Skeletal muscle satellite cell (primary cell): ENCODE results near the gene ARMC7.
A peak's percentile ranks its signal among the peaks of the same experiment; 100 is the strongest.
"Not testable (repeated sequence)": the region's sequence is repeated elsewhere in the genome, so short reads cannot be mapped to it uniquely, and the experiment has no call there.

Experiments used
- H3K27me3 ChIP-seq: 2 replicates; pipeline ENCODE4 v1.7.0; 2013; ENCODE audit warnings: low read length; ENCODE audit not compliant: control insufficient read depth, insufficient read depth
- H3K36me3 ChIP-seq: 2 replicates; pipeline ENCODE4 v1.7.0; 2013; ENCODE audit warnings: mild to moderate bottlenecking, control low read depth, low read length; ENCODE audit not compliant: insufficient read depth
- H3K4me1 ChIP-seq: 2 replicates; pipeline ENCODE4 v1.7.0; 2013; ENCODE audit warnings: low read length; ENCODE audit not compliant: control insufficient read depth, insufficient read depth
- H3K4me2 ChIP-seq: 2 replicates; pipeline ENCODE4 v1.7.0; 2013; ENCODE audit warnings: mild to moderate bottlenecking, low read length
- H3K4me3 ChIP-seq: 2 replicates; pipeline ENCODE4 v1.7.0; 2013; ENCODE audit warnings: low read length
- H3K9ac ChIP-seq: 2 replicates; pipeline ENCODE4 v1.7.0; 2013; ENCODE audit warnings: mild to moderate bottlenecking, low read depth, low read length, moderate library complexity
- H3K9me3 ChIP-seq: replicated peaks from 2 replicates; pipeline ENCODE4 v1.7.0; 2013; ENCODE audit warnings: mild to moderate bottlenecking, control low read depth, low read length

The ARMC7 gene

GRCh38 chr17:75126954-75127353 lies 17.2 kb downstream of the ARMC7 start:
- H3K36me3 ChIP-seq, result peaks cover 16% of the 10 kb centered on the region
- H3K27me3 ChIP-seq, result no peaks in the 10 kb centered on the region
- H3K4me3 ChIP-seq, result no peak overlapping the region
- peaks cover 18% of the 10 kb centered on the region for H3K4me1 ChIP-seq
- H3K9me3 ChIP-seq, result no peaks in the 10 kb centered on the region
- no peak overlapping the region for H3K9ac ChIP-seq
- H3K4me2 ChIP-seq, result no peak overlapping the region

- not testable (repeated sequence) for H3K4me2 ChIP-seq, H3K9me3 ChIP-seq, H3K4me3 ChIP-seq, H3K27me3 ChIP-seq, H3K9ac ChIP-seq
- H3K36me3 ChIP-seq, result peaks cover 16% of the 10 kb centered on the region
- peaks cover 18% of the 10 kb centered on the region for H3K4me1 ChIP-seq
Measured at GRCh38 chr17:75127936-75128335, 18.2 kb downstream of the ARMC7 start.

GRCh38 chr17:75128694-75129505 lies 19.1 kb downstream of the ARMC7 start:
- H3K9ac ChIP-seq, result no peak overlapping the region
- H3K4me3 ChIP-seq, result no peak overlapping the region
- H3K36me3 ChIP-seq, result peaks cover 16% of the 10 kb centered on the region
- no peak overlapping the region for H3K4me2 ChIP-seq
- H3K27me3 ChIP-seq, result no peaks in the 10 kb centered on the region
- H3K9me3 ChIP-seq, result no peaks in the 10 kb centered on the region
- H3K4me1 ChIP-seq, result peaks cover 16% of the 10 kb centered on the region

- Histone ChIP-seq H3K4me1 (peaks cover 9% of the 10 kb centered on the region), H3K9ac (no peak overlapping the region), H3K4me2 (no peak overlapping the region), H3K36me3 (peaks cover 16% of the 10 kb centered on the region), H3K9me3 (no peaks in the 10 kb centered on the region), H3K4me3 (no peak overlapping the region), H3K27me3 (no peaks in the 10 kb centered on the region)
Measured at GRCh38 chr17:75129576-75129975, 19.8 kb downstream of the ARMC7 start.

- Histone ChIP-seq H3K9ac (peak overlapping the region; percentile 95), H3K27me3 (no peaks in the 10 kb centered on the region), H3K4me3 (peak overlapping the region; percentile 94), H3K4me2 (peak overlapping the region; percentile 99), H3K4me1 (peaks cover 5% of the 10 kb centered on the region), H3K9me3 (no peaks in the 10 kb centered on the region), H3K36me3 (peaks cover 19% of the 10 kb centered on the region)
Measured at GRCh38 chr17:75130059-75130631, 20.4 kb downstream of the ARMC7 start.

- peak overlapping the region; percentile 99 for H3K4me2 ChIP-seq
- H3K36me3 ChIP-seq, result peaks cover 25% of the 10 kb centered on the region
- peak overlapping the region; percentile 94 for H3K4me3 ChIP-seq
- H3K9ac ChIP-seq, result peak overlapping the region; percentile 95
- peaks cover 5% of the 10 kb centered on the region for H3K4me1 ChIP-seq
- H3K27me3 ChIP-seq, result no peaks in the 10 kb centered on the region
- no peaks in the 10 kb centered on the region for H3K9me3 ChIP-seq
Measured at GRCh38 chr17:75130632-75131277, 21.0 kb downstream of the ARMC7 start.

GRCh38 chr17:75131278-75132017 lies 21.7 kb downstream of the ARMC7 start, which contains the start of gene NT5C:
Gene NT5C, minus strand, starts transcription at chr17:75131742. Its CDS starts 35 bp downstream, at chr17:75131707.
- Histone ChIP-seq H3K9me3 (no peaks in the 10 kb centered on the region), H3K36me3 (peaks cover 29% of the 10 kb centered on the region), H3K9ac (peak within 1 kb of the TSS; percentile 95), H3K4me3 (peak within 1 kb of the TSS; percentile 94), H3K27me3 (no peaks in the 10 kb centered on the region), H3K4me1 (peaks cover 5% of the 10 kb centered on the region), H3K4me2 (peak within 1 kb of the TSS; percentile 99)

GRCh38 chr17:75132018-75133000 lies 22.5 kb downstream of the ARMC7 start:
- not testable (repeated sequence) for H3K27me3 ChIP-seq, H3K9me3 ChIP-seq, H3K4me1 ChIP-seq
- Histone ChIP-seq H3K4me3 (peak overlapping the region; percentile 94), H3K4me2 (peak overlapping the region; percentile 99), H3K9ac (peak overlapping the region; percentile 95), H3K36me3 (peaks cover 29% of the 10 kb centered on the region)

GRCh38 chr17:75133001-75133400 lies 23.2 kb downstream of the ARMC7 start:
- no peak overlapping the region for H3K4me3 ChIP-seq
- peaks cover 29% of the 10 kb centered on the region for H3K36me3 ChIP-seq
- no peaks in the 10 kb centered on the region for H3K27me3 ChIP-seq
- no peaks in the 10 kb centered on the region for H3K9me3 ChIP-seq
- H3K4me2 ChIP-seq, result no peak overlapping the region
- peaks cover 5% of the 10 kb centered on the region for H3K4me1 ChIP-seq
- H3K9ac ChIP-seq, result no peak overlapping the region

GRCh38 chr17:75133607-75134347 lies 24.0 kb downstream of the ARMC7 start:
- H3K4me3 ChIP-seq, H3K4me1 ChIP-seq, H3K4me2 ChIP-seq, H3K27me3 ChIP-seq, H3K9ac ChIP-seq, H3K9me3 ChIP-seq: not testable (repeated sequence)
- H3K36me3 ChIP-seq, result peaks cover 35% of the 10 kb centered on the region
